SK-N-SH treated with all-trans-retinoic acid at 6 μM for 48 hours (cell line): ENCODE data around the gene IARS1.
A peak's percentile ranks its signal among the peaks of the same experiment; 100 is the strongest.

Experiments
- ATAC-seq: fragments of 200-7000 bp; cut with Tn5 transposase; 3 replicates; pipeline ENCODE4 v1.9.1; 2020; ENCODE audit warnings: mild to moderate bottlenecking, moderate library complexity
- ARNTL ChIP-seq: fragments of 450-650 bp; formaldehyde crosslinking; IDR thresholded peaks from 2 replicates; pipeline ENCODE4 v1.5.0; 2020; ENCODE audit warnings: low read depth, mild to moderate bottlenecking, moderate library complexity, borderline replicate concordance
- BACH2 ChIP-seq: fragments of 250-450 bp; sonication (Bioruptor Pico); IDR thresholded peaks from 2 replicates; pipeline ENCODE4 v1.9.0; 2021; ENCODE audit warnings: mild to moderate bottlenecking, borderline replicate concordance
- CSDC2 ChIP-seq: fragments of 250-450 bp; sonication (Bioruptor Pico); IDR thresholded peaks from 2 replicates; pipeline ENCODE4 v1.5.0; 2020; ENCODE audit warnings: mild to moderate bottlenecking, moderate library complexity
- ESRRG ChIP-seq: fragments of 250-450 bp; sonication (Bioruptor Pico); IDR thresholded peaks from 2 replicates; pipeline ENCODE4 v1.6.1; 2021; ENCODE audit warnings: mild to moderate bottlenecking
- GLIS3 ChIP-seq: fragments of 250-450 bp; sonication (Bioruptor Pico); IDR thresholded peaks from 2 replicates; pipeline ENCODE4 v1.5.0; 2020; ENCODE audit warnings: mild to moderate bottlenecking, moderate library complexity
- ISL1 ChIP-seq: fragments of 250-450 bp; sonication (Bioruptor Pico); IDR thresholded peaks from 2 replicates; pipeline ENCODE4 v2.1.2; 2022; ENCODE audit warnings: mild to moderate bottlenecking, moderate library complexity
- PPARA ChIP-seq: fragments of 250-450 bp; sonication (Bioruptor Pico); IDR thresholded peaks from 2 replicates; pipeline ENCODE4 v1.5.0; 2020; ENCODE audit warnings: mild to moderate bottlenecking, borderline replicate concordance
- RARB ChIP-seq: fragments of 250-450 bp; sonication (Bioruptor Pico); IDR thresholded peaks from 2 replicates; pipeline ENCODE4 v1.8.0; 2021; ENCODE audit warnings: mild to moderate bottlenecking, moderate library complexity
- SNAI2 ChIP-seq: fragments of 250-450 bp; sonication (Bioruptor Pico); IDR thresholded peaks from 2 replicates; pipeline ENCODE4 v1.5.0; 2020; ENCODE audit warnings: mild to moderate bottlenecking, moderate library complexity
- TOX ChIP-seq: fragments of 250-450 bp; sonication (Bioruptor Pico); IDR thresholded peaks from 2 replicates; pipeline ENCODE4 v1.8.0; 2021; ENCODE audit warnings: mild to moderate bottlenecking, moderate library complexity, borderline replicate concordance
- ZFP3 ChIP-seq: fragments of 250-450 bp; sonication (Bioruptor Pico); IDR thresholded peaks from 2 replicates; pipeline ENCODE4 v1.5.0; 2020; ENCODE audit warnings: mild to moderate bottlenecking, moderate library complexity
- ZFP30 ChIP-seq: fragments of 450-650 bp; formaldehyde crosslinking; IDR thresholded peaks from 2 replicates; pipeline ENCODE4 v1.5.0; 2022; ENCODE audit warnings: mild to moderate bottlenecking, moderate library complexity
- ZNF565 ChIP-seq: fragments of 450-650 bp; formaldehyde crosslinking; conservative IDR thresholded peaks from 2 replicates; pipeline ENCODE4 v1.5.0; 2020; ENCODE audit warnings: low read depth, mild to moderate bottlenecking, moderate library complexity
- ZNF70 ChIP-seq: fragments of 450-650 bp; formaldehyde crosslinking; IDR thresholded peaks from 2 replicates; pipeline ENCODE4 v1.5.0; 2020; ENCODE audit warnings: mild to moderate bottlenecking, moderate library complexity
- ZNF8 ChIP-seq: fragments of 450-650 bp; formaldehyde crosslinking; IDR thresholded peaks from 2 replicates; pipeline ENCODE4 v1.5.0; 2020; ENCODE audit warnings: mild to moderate bottlenecking, moderate library complexity
- TF ChIP-seq, protein P1 (sequence below): fragments of 250-450 bp; sonication (Bioruptor Pico); IDR thresholded peaks from 2 replicates; pipeline ENCODE4 v1.5.0; 2020; ENCODE audit warnings: mild to moderate bottlenecking, moderate library complexity
- TF ChIP-seq, protein P2 (sequence below): fragments of 250-450 bp; sonication (Bioruptor Pico); IDR thresholded peaks from 2 replicates; pipeline ENCODE4 v1.8.0; 2020; ENCODE audit warnings: mild to moderate bottlenecking, moderate library complexity, borderline replicate concordance
- TF ChIP-seq, protein P3 (sequence below): fragments of 250-450 bp; sonication (Bioruptor Pico); IDR thresholded peaks from 2 replicates; pipeline ENCODE4 v1.8.0; 2021; ENCODE audit warnings: low read depth, mild to moderate bottlenecking, moderate library complexity, borderline replicate concordance
- TF ChIP-seq, protein P4 (sequence below): fragments of 250-450 bp; sonication (Bioruptor Pico); IDR thresholded peaks from 2 replicates; pipeline ENCODE4 v1.5.1; 2021; ENCODE audit warnings: mild to moderate bottlenecking, moderate library complexity

IARS1 gene

DNA sequence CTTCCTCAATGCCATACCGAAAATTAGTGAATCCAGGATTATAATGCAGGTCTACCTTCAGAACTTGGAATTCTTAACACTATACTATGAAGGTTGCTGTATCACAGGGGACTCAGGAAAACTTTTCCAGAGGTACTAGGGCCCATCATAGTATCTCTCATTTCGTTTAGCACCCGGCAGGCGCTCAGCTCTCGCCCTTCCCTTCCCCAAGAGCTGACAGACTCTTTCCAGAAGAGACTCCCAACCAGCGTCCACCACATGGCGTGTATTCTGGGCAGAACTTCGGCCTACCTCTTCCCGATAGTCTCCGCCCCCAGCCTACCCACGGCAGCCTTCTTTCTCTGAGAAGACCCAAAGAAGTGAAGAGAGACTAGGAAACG, 31.4 kb upstream of the IARS1 start:
- TF ChIP-seq, protein P1, sequence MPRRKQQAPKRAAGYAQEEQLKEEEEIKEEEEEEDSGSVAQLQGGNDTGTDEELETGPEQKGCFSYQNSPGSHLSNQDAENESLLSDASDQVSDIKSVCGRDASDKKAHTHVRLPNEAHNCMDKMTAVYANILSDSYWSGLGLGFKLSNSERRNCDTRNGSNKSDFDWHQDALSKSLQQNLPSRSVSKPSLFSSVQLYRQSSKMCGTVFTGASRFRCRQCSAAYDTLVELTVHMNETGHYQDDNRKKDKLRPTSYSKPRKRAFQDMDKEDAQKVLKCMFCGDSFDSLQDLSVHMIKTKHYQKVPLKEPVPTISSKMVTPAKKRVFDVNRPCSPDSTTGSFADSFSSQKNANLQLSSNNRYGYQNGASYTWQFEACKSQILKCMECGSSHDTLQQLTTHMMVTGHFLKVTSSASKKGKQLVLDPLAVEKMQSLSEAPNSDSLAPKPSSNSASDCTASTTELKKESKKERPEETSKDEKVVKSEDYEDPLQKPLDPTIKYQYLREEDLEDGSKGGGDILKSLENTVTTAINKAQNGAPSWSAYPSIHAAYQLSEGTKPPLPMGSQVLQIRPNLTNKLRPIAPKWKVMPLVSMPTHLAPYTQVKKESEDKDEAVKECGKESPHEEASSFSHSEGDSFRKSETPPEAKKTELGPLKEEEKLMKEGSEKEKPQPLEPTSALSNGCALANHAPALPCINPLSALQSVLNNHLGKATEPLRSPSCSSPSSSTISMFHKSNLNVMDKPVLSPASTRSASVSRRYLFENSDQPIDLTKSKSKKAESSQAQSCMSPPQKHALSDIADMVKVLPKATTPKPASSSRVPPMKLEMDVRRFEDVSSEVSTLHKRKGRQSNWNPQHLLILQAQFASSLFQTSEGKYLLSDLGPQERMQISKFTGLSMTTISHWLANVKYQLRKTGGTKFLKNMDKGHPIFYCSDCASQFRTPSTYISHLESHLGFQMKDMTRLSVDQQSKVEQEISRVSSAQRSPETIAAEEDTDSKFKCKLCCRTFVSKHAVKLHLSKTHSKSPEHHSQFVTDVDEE: no peak
- TF ChIP-seq ESRRG (CRISPR knock-in tag): no peak
- no peak for TF ChIP-seq RARB (CRISPR knock-in tag)
- TF ChIP-seq GLIS3 (CRISPR knock-in tag): no peak
- TF ChIP-seq ZNF8: no peak
- no peak for TF ChIP-seq ARNTL (CRISPR knock-in tag)
- TF ChIP-seq, protein P2, sequence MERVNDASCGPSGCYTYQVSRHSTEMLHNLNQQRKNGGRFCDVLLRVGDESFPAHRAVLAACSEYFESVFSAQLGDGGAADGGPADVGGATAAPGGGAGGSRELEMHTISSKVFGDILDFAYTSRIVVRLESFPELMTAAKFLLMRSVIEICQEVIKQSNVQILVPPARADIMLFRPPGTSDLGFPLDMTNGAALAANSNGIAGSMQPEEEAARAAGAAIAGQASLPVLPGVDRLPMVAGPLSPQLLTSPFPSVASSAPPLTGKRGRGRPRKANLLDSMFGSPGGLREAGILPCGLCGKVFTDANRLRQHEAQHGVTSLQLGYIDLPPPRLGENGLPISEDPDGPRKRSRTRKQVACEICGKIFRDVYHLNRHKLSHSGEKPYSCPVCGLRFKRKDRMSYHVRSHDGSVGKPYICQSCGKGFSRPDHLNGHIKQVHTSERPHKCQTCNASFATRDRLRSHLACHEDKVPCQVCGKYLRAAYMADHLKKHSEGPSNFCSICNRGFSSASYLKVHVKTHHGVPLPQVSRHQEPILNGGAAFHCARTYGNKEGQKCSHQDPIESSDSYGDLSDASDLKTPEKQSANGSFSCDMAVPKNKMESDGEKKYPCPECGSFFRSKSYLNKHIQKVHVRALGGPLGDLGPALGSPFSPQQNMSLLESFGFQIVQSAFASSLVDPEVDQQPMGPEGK: no peak
- no peak for TF ChIP-seq ZNF565 (CRISPR knock-in tag)
- no peak for TF ChIP-seq TOX (CRISPR knock-in tag)
- no peak for TF ChIP-seq ZNF70 (CRISPR knock-in tag)
- TF ChIP-seq CSDC2 (CRISPR knock-in tag): no peak
- TF ChIP-seq, all 23 proteins: peak for 0
- peak; percentile 63 for ATAC-seq

DNA sequence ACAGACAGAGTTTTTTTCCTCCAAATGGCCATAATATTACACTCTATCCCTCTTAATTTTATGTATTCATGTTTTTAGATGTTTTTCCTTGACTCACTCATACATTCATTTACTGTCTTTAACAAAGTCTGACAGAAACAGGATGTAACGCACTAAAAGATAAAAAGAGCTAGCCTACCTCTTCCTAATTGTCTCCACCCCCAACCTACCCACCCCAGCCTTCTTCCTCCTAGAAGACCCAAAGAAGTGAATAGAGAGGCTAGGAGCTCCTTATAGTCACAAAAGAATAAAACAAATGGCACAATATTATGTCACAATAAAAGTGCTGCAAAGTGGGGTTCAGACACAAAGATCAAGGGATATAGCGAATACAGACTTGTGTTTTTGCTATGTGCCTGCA, 30.9 kb upstream of the IARS1 start:
- TF ChIP-seq ESRRG (CRISPR knock-in tag) (no peak), PPARA (no peak), ZFP30 (CRISPR knock-in tag) (no peak), SNAI2 (CRISPR knock-in tag) (no peak), ZFP3 (no peak), GLIS3 (CRISPR knock-in tag) (no peak), BACH2 (CRISPR knock-in tag) (no peak), ISL1 (CRISPR knock-in tag) (no peak), CSDC2 (CRISPR knock-in tag) (no peak), RARB (CRISPR knock-in tag) (no peak), TOX (CRISPR knock-in tag) (no peak), ZNF8 (no peak)
- TF ChIP-seq, protein P3, sequence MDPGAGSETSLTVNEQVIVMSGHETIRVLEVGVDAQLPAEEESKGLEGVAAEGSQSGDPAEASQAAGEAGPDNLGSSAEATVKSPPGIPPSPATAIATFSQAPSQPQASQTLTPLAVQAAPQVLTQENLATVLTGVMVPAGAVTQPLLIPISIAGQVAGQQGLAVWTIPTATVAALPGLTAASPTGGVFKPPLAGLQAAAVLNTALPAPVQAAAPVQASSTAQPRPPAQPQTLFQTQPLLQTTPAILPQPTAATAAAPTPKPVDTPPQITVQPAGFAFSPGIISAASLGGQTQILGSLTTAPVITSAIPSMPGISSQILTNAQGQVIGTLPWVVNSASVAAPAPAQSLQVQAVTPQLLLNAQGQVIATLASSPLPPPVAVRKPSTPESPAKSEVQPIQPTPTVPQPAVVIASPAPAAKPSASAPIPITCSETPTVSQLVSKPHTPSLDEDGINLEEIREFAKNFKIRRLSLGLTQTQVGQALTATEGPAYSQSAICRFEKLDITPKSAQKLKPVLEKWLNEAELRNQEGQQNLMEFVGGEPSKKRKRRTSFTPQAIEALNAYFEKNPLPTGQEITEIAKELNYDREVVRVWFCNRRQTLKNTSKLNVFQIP (CRISPR knock-in tag): no peak
- TF ChIP-seq, protein P2: no peak
- TF ChIP-seq, protein P4, sequence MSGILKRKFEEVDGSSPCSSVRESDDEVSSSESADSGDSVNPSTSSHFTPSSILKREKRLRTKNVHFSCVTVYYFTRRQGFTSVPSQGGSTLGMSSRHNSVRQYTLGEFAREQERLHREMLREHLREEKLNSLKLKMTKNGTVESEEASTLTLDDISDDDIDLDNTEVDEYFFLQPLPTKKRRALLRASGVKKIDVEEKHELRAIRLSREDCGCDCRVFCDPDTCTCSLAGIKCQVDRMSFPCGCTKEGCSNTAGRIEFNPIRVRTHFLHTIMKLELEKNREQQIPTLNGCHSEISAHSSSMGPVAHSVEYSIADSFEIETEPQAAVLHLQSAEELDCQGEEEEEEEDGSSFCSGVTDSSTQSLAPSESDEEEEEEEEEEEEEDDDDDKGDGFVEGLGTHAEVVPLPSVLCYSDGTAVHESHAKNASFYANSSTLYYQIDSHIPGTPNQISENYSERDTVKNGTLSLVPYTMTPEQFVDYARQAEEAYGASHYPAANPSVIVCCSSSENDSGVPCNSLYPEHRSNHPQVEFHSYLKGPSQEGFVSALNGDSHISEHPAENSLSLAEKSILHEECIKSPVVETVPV: no peak
- ATAC-seq: no peak

DNA sequence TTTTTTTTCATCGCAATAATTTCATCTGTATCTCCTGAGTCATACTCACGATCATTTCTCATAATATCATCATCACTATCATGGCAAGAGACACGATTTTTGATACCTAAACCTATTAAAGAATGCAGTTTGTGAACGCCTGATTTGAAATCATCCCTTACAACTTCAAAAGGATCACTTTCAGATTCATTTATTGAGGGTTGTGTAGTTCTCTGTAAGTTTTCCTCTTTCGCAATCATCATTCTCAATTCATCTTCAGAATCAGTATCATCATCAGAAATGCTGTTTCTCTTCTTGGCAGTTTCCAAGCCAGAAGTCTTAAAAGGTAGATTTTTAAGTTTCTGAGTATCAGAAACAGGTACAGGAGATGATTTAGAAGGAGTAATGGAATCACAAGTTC, 22.0 kb upstream of the IARS1 start:
- no peak for ATAC-seq

More for the DNA sequence above, 22.0 kb upstream of the IARS1 start:
- no peak for TF ChIP-seq SNAI2 (CRISPR knock-in tag)
- TF ChIP-seq, protein P1: no peak
- TF ChIP-seq PPARA: no peak
- TF ChIP-seq TOX (CRISPR knock-in tag): no peak
- TF ChIP-seq RARB (CRISPR knock-in tag): no peak
- TF ChIP-seq ESRRG (CRISPR knock-in tag): no peak
- TF ChIP-seq, protein P3 (CRISPR knock-in tag): no peak
- TF ChIP-seq ZNF565 (CRISPR knock-in tag): no peak
- TF ChIP-seq, protein P4: no peak
